ENCODE measurements around the gene MBNL1.

Gene MBNL1

GRCh38 chr3:152318512-152318911, 49.8 kb downstream of the MBNL1 start:
- H3K4me3 ChIP-seq (ENCODE audit: low read depth, low read length): no peak overlapping the region
- TF ChIP-seq, protein P1, sequence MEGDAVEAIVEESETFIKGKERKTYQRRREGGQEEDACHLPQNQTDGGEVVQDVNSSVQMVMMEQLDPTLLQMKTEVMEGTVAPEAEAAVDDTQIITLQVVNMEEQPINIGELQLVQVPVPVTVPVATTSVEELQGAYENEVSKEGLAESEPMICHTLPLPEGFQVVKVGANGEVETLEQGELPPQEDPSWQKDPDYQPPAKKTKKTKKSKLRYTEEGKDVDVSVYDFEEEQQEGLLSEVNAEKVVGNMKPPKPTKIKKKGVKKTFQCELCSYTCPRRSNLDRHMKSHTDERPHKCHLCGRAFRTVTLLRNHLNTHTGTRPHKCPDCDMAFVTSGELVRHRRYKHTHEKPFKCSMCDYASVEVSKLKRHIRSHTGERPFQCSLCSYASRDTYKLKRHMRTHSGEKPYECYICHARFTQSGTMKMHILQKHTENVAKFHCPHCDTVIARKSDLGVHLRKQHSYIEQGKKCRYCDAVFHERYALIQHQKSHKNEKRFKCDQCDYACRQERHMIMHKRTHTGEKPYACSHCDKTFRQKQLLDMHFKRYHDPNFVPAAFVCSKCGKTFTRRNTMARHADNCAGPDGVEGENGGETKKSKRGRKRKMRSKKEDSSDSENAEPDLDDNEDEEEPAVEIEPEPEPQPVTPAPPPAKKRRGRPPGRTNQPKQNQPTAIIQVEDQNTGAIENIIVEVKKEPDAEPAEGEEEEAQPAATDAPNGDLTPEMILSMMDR (IDR thresholded peaks at IDR 0.05; ENCODE audit: low read depth, low read length): no peak

GRCh38 chr3:152319256-152319655, 50.5 kb downstream of the MBNL1 start:
- no peak overlapping the region for H3K4me3 ChIP-seq (ENCODE audit: low read depth, low read length)
- TF ChIP-seq, protein P1 (IDR thresholded peaks at IDR 0.05; ENCODE audit: low read depth, low read length): no peak

GRCh38 chr3:152319831-152320617, 51.3 kb downstream of the MBNL1 start:
- no peak overlapping the region for H3K4me3 ChIP-seq (ENCODE audit: low read depth, low read length)
- TF ChIP-seq, protein P1 (IDR thresholded peaks at IDR 0.05; ENCODE audit: low read depth, low read length): no peak

- no peak overlapping the region for H3K4me3 ChIP-seq (ENCODE audit: low read depth, low read length)
These were observed 52.6 kb downstream of the MBNL1 start for GRCh38 chr3:152321200-152321954.

DNA sequence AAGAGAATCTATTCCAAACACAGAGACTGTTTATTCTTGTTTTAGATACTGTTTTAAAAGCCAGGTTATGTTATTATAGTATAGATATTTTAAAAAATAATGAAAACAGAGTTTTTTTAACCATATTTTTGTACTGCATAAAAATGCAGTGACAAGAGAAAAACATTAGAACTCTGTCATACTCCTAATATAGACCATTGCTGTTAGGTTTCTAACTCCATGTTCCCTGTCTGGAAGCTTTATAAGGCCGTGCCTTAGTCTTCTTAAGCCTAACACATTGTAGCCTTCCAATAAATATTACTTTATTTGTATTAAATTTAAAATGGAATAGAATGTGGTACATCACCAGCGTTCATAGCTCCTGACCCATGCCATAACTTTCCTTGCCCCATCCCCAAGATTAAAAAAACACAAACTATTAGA, 53.2 kb downstream of the MBNL1 start:
- TF ChIP-seq, protein P1 (IDR thresholded peaks at IDR 0.05; ENCODE audit: low read depth, low read length): no peak
- no peak overlapping the region for H3K4me3 ChIP-seq (ENCODE audit: low read depth, low read length)

More at GRCh38 chr3:152321200-152321954, 52.6 kb downstream of the MBNL1 start:
- TF ChIP-seq, protein P1 (IDR thresholded peaks at IDR 0.05; ENCODE audit: low read depth, low read length): no peak

GRCh38 chr3:152322756-152323155, 54.0 kb downstream of the MBNL1 start:
- no peak overlapping the region for H3K4me3 ChIP-seq (ENCODE audit: low read depth, low read length)
- TF ChIP-seq, protein P1 (IDR thresholded peaks at IDR 0.05; ENCODE audit: low read depth, low read length): no peak

- H3K4me3 ChIP-seq (ENCODE audit: low read depth, low read length): no peak overlapping the region
- TF ChIP-seq, protein P1 (IDR thresholded peaks at IDR 0.05; ENCODE audit: low read depth, low read length): no peak
These were observed 55.1 kb downstream of the MBNL1 start for GRCh38 chr3:152323834-152324233.

All from WI38 (cell line).